Neural progenitor cell (in vitro differentiated cells): ENCODE measurements around the gene PKP3. TPM values are rescaled to one million over a fixed set of nuclear protein-coding genes. Genes with fewer than 3 reads are reported as not detected.

ENCODE experiments used
- DNase-seq: peaks from one replicate; pipeline ENCODE4 v3.0.0-alpha.2; 2016; ENCODE audit warnings: low spot score
- H2AFZ ChIP-seq: fragments of 200-600 bp; sonication (generic); replicated peaks from 2 replicates; pipeline ENCODE4 v1.6.1; 2016; ENCODE audit warnings: antibody characterized with exemption
- H3F3A ChIP-seq: fragments of 200-600 bp; sonication (generic); 2 replicates; pipeline ENCODE4 v1.6.1; 2016; ENCODE audit warnings: antibody characterized with exemption, low read depth
- H3K27ac ChIP-seq: fragments of 200-600 bp; sonication (generic); 2 replicates; pipeline ENCODE4 v1.5.1; 2016; ENCODE audit warnings: mild to moderate bottlenecking
- H3K27me3 ChIP-seq: fragments of 200-600 bp; sonication (generic); 2 replicates; pipeline ENCODE4 v1.6.1; 2016; ENCODE audit warnings: mild to moderate bottlenecking, moderate library complexity
- H3K36me3 ChIP-seq: fragments of 200-600 bp; sonication (generic); 2 replicates; pipeline ENCODE4 v1.5.1; 2016
- H3K4me1 ChIP-seq: fragments of 200-600 bp; sonication (generic); 2 replicates; pipeline ENCODE4 v1.6.1; 2016; ENCODE audit warnings: mixed run types
- H3K4me2 ChIP-seq: fragments of 200-600 bp; sonication (generic); 2 replicates; pipeline ENCODE4 v1.6.1; 2016
- H3K4me3 ChIP-seq: fragments of 200-600 bp; sonication (generic); 2 replicates; pipeline ENCODE4 v1.5.1; 2016
- H3K79me2 ChIP-seq: fragments of 200-600 bp; sonication (generic); 2 replicates; pipeline ENCODE4 v1.6.1; 2016; ENCODE audit warnings: low read depth
- H3K9ac ChIP-seq: fragments of 200-600 bp; sonication (generic); 2 replicates; pipeline ENCODE4 v1.6.1; 2016
- H3K9me3 ChIP-seq: fragments of 200-600 bp; sonication (generic); 2 replicates; pipeline ENCODE4 v1.5.1; 2016; ENCODE audit warnings: low read depth
- H4K20me1 ChIP-seq: fragments of 200-600 bp; sonication (generic); 2 replicates; pipeline ENCODE4 v1.6.1; 2016; ENCODE audit warnings: low read depth
- H3K27ac Mint-ChIP-seq: 3 replicates; pipeline ENCODE4 v1.8.0; 2021; ENCODE audit warnings: mixed read lengths
- H3K27me3 Mint-ChIP-seq: 2 replicates; pipeline ENCODE4 v1.8.0; 2022; ENCODE audit warnings: low read depth, mild to moderate bottlenecking, inconsistent platforms, moderate library complexity, mixed read lengths; ENCODE audit not compliant: insufficient read depth
- H3K36me3 Mint-ChIP-seq: 3 replicates; pipeline ENCODE4 v1.8.0; 2021; ENCODE audit warnings: mixed read lengths
- H3K4me1 Mint-ChIP-seq: 3 replicates; pipeline ENCODE4 v1.8.0; 2021; ENCODE audit warnings: mixed read lengths
- H3K4me3 Mint-ChIP-seq: 3 replicates; pipeline ENCODE4 v1.8.0; 2021; ENCODE audit warnings: mild to moderate bottlenecking, moderate library complexity, mixed read lengths
- H3K9me3 Mint-ChIP-seq: 3 replicates; pipeline ENCODE4 v1.8.0; 2020; ENCODE audit warnings: mixed read lengths
- EZH2 ChIP-seq: fragments of 200-600 bp; sonication (generic); IDR thresholded peaks from 2 replicates; pipeline ENCODE4 v1.6.1; 2017; ENCODE audit warnings: antibody characterized with exemption, mild to moderate bottlenecking, moderate library complexity
- EZH2phosphoT487 ChIP-seq: fragments of 200-600 bp; sonication (generic); IDR thresholded peaks from 2 replicates; pipeline ENCODE4 v1.6.1; 2017; ENCODE audit warnings: antibody characterized with exemption
- total RNA-seq: library from RNA; depleted of rRNA; stranded (reverse); fragments of >200 nt; gene quantifications from 2 replicates; pipeline ENCODE4 v1.2.3, GENCODE V29; 2015; ENCODE audit warnings: low replicate concordance
- TF ChIP-seq, protein P1 (sequence below): fragments of 200-600 bp; sonication (generic); IDR thresholded peaks from 2 replicates; pipeline ENCODE4 v1.5.1; 2017; ENCODE audit warnings: antibody characterized with exemption, mild to moderate bottlenecking

PKP3 gene
- total RNA-seq, 1 donor from 2014 or later = 8.5 TPM

DNA sequence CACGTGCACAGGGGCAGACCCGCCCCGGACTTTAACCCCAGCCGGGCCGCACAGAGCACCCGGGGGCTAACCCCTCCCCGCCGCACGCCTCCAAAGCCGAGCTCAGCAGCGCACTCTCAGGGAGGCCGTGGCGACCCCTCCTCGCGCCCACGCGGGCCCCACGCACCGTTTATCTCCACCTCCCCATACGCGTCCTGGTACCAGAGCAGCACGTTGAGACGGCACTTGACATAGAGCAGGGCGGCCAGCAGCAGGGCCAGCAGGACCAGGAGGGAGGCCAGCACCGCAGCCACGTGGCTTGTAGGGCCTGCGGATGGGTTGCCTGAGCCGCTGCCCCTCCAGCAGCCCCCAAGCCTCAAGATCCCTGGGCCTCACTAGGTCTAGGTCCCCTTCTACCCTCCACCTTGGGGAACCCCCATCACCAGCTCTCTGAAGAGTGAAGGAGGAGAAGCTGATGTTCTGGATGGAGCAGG is 13.7 kb downstream of the PKP3 start:
- no peak overlapping the region for H3K27ac ChIP-seq
- no peak overlapping the region for H3K9ac ChIP-seq
- no peaks in the 10 kb centered on the region for H3K36me3 ChIP-seq
- Mint-ChIP-seq H3K27me3 (peaks cover 7% of the 10 kb centered on the region), H3K27ac (no peak overlapping the region), H3K9me3 (no peaks in the 10 kb centered on the region), H3K4me3 (no peak overlapping the region), H3K36me3 (no peaks in the 10 kb centered on the region), H3K4me1 (no peaks in the 10 kb centered on the region)
- no peak overlapping the region for H2AFZ ChIP-seq
- H4K20me1 ChIP-seq = no peaks in the 10 kb centered on the region
- no peak overlapping the region for H3K4me2 ChIP-seq
- TF ChIP-seq EZH2 (no peak), EZH2phosphoT487 (no peak)
- TF ChIP-seq, protein P1, sequence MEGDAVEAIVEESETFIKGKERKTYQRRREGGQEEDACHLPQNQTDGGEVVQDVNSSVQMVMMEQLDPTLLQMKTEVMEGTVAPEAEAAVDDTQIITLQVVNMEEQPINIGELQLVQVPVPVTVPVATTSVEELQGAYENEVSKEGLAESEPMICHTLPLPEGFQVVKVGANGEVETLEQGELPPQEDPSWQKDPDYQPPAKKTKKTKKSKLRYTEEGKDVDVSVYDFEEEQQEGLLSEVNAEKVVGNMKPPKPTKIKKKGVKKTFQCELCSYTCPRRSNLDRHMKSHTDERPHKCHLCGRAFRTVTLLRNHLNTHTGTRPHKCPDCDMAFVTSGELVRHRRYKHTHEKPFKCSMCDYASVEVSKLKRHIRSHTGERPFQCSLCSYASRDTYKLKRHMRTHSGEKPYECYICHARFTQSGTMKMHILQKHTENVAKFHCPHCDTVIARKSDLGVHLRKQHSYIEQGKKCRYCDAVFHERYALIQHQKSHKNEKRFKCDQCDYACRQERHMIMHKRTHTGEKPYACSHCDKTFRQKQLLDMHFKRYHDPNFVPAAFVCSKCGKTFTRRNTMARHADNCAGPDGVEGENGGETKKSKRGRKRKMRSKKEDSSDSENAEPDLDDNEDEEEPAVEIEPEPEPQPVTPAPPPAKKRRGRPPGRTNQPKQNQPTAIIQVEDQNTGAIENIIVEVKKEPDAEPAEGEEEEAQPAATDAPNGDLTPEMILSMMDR = no peak
- no peaks in the 10 kb centered on the region for H3K79me2 ChIP-seq
- H3K27me3 ChIP-seq = peaks cover 19% of the 10 kb centered on the region
- H3K9me3 ChIP-seq = no peaks in the 10 kb centered on the region
- DNase-seq = no peak
- no peak overlapping the region for H3K4me3 ChIP-seq
- H3F3A ChIP-seq = peaks cover 4% of the 10 kb centered on the region
- H3K4me1 ChIP-seq = no peaks in the 10 kb centered on the region

DNA sequence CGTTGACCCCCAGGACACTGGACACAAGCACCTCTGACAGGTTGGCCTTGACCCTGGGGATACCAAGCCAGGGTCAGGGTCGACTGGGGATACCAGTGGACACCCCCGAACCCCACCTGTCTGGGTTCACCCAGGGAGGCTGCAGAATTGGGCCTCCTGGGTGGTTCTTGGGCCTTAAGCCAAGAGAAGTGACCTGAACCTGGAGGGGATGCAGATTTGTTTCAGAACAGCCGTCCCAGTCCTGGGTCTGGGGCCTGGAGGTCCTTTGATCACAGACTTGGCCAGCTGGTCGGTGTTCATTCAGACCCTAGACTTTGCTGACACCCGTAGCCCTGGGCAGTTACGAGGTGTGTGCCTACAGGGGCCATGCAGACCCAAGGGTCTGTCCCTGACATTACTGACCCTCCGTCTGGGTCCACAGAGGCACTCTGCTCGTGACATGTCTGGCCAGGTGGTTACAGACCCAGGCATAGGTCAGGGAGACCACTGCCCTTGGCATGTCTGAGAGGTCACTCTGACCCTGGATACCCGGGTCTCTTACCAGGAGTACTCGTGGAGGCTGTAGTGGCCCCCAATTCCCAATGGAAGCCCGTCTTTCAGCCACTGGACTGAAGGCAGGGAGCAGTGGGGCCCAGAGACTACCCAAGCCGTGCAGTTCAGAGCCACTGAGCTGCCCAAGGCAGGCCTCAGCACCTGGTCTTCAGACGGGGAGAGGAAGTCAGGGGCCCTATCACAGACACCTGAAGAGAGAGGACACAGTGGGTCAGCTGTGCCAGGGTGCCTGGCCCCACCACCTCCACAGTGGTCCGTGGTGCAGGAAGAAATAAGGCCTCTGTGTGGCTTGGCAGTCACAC is 14.4 kb downstream of the PKP3 start:
- Mint-ChIP-seq H3K27me3 (peaks cover 9% of the 10 kb centered on the region), H3K9me3 (no peaks in the 10 kb centered on the region), H3K36me3 (no peaks in the 10 kb centered on the region), H3K4me3 (no peak overlapping the region), H3K4me1 (no peaks in the 10 kb centered on the region), H3K27ac (no peak overlapping the region)
- H4K20me1 ChIP-seq = no peaks in the 10 kb centered on the region
- TF ChIP-seq EZH2 (no peak), EZH2phosphoT487 (no peak)
- TF ChIP-seq, protein P1 = no peak
- H3K4me2 ChIP-seq = no peak overlapping the region
- no peaks in the 10 kb centered on the region for H3K79me2 ChIP-seq
- H3K27ac ChIP-seq = no peak overlapping the region
- peaks cover 4% of the 10 kb centered on the region for H3F3A ChIP-seq
- H3K27me3 ChIP-seq = peaks cover 19% of the 10 kb centered on the region
- no peak overlapping the region for H2AFZ ChIP-seq
- no peak for DNase-seq
- H3K4me1 ChIP-seq = no peaks in the 10 kb centered on the region
- no peaks in the 10 kb centered on the region for H3K9me3 ChIP-seq
- H3K9ac ChIP-seq = no peak overlapping the region
- H3K4me3 ChIP-seq = no peak overlapping the region
- no peaks in the 10 kb centered on the region for H3K36me3 ChIP-seq

DNA sequence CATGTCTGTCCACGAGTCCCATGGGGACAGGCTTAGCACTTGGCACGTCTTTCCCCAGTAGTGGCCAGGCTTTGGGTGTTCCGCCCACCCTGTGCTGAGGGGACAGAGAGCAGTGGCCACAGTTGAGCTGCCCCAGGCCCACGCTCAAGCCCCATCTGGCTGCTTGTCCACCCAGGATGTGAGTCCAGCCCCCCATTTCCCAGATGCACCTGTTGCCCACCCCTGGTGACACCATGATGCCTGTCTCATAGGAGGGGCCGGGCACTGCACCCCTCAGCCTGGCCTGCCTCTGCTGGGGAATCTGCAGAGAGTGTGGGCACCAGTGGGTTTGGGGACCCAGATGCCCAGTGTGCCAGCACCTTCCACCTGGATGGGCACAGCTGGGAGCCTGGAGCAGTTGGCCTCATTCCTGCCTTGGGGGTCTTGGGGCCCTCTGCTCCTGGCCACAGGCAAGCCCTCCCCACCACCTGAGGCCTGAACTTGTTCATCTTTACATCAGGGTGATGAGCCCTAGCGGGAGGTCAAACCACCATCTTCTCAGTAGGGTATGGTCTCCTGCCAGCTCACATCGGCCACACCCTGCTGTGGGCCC is 15.1 kb downstream of the PKP3 start:
- Histone ChIP-seq H3K36me3 (no peaks in the 10 kb centered on the region), H3K79me2 (no peaks in the 10 kb centered on the region), H3K9me3 (no peaks in the 10 kb centered on the region), H4K20me1 (no peaks in the 10 kb centered on the region), H3K4me1 (no peaks in the 10 kb centered on the region), H3K4me3 (no peak overlapping the region), H3K4me2 (no peak overlapping the region), H2AFZ (no peak overlapping the region), H3K27ac (no peak overlapping the region), H3F3A (peaks cover 4% of the 10 kb centered on the region), H3K9ac (no peak overlapping the region), H3K27me3 (peaks cover 19% of the 10 kb centered on the region)
- peaks cover 8% of the 10 kb centered on the region for H3K27me3 Mint-ChIP-seq
- H3K9me3 Mint-ChIP-seq = no peaks in the 10 kb centered on the region
- no peaks in the 10 kb centered on the region for H3K4me1 Mint-ChIP-seq
- TF ChIP-seq, protein P1 = no peak
- no peak for TF ChIP-seq EZH2phosphoT487
- TF ChIP-seq EZH2 = no peak
- H3K4me3 Mint-ChIP-seq = no peak overlapping the region
- DNase-seq = no peak
- H3K36me3 Mint-ChIP-seq = no peaks in the 10 kb centered on the region
- no peak overlapping the region for H3K27ac Mint-ChIP-seq
